ENCODE measurements around the gene COX6A1. TPM values are rescaled to one million over a fixed set of nuclear protein-coding genes. Genes with fewer than 3 reads are reported as not detected.

The COX6A1 gene
- total and polyA plus RNA-seq, 2 of the 13 experiments (the other 11 are each of a cell fraction or from before 2014, with no cell fraction given) = 542 to 673 TPM

DNA sequence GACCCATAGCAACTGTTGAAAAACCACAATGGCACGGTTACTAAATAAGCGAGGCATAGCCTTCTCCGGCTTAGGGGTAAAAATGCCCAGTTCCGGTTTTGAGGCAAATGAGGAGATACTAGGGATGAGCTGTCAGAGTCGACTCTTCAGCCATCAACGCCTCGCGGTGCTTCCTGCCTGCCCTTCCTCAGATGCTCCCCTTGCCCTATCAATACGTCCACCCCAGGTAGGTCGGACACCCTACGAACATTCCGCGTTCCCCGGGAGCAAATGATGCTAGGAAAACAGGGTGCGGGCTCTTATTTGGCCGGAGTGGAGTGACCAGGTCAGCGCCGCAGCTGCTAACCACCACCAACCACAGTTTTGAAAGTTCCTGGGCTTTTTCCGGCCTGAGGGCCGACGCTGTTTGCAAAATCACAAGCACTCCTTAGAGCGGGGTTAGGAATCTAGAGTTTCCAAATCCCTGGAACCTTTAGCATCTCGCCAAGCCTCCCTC is 30.5 kb downstream of the COX6A1 start (continued):
- TF ChIP-seq, protein P1, sequence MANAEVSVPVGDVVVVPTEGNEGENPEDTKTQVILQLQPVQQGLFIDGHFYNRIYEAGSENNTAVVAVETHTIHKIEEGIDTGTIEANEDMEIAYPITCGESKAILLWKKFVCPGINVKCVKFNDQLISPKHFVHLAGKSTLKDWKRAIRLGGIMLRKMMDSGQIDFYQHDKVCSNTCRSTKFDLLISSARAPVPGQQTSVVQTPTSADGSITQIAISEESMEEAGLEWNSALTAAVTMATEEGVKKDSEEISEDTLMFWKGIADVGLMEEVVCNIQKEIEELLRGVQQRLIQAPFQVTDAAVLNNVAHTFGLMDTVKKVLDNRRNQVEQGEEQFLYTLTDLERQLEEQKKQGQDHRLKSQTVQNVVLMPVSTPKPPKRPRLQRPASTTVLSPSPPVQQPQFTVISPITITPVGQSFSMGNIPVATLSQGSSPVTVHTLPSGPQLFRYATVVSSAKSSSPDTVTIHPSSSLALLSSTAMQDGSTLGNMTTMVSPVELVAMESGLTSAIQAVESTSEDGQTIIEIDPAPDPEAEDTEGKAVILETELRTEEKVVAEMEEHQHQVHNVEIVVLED (CRISPR knock-in tag; IDR thresholded peaks at IDR 0.05; ENCODE audit: borderline replicate concordance) = 0 out of 2 replicates have a peak, but pooled peaks have one; percentile 19
- TF ChIP-seq, protein P2, sequence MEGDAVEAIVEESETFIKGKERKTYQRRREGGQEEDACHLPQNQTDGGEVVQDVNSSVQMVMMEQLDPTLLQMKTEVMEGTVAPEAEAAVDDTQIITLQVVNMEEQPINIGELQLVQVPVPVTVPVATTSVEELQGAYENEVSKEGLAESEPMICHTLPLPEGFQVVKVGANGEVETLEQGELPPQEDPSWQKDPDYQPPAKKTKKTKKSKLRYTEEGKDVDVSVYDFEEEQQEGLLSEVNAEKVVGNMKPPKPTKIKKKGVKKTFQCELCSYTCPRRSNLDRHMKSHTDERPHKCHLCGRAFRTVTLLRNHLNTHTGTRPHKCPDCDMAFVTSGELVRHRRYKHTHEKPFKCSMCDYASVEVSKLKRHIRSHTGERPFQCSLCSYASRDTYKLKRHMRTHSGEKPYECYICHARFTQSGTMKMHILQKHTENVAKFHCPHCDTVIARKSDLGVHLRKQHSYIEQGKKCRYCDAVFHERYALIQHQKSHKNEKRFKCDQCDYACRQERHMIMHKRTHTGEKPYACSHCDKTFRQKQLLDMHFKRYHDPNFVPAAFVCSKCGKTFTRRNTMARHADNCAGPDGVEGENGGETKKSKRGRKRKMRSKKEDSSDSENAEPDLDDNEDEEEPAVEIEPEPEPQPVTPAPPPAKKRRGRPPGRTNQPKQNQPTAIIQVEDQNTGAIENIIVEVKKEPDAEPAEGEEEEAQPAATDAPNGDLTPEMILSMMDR (CRISPR knock-in tag; IDR thresholded peaks at IDR 0.05) = no peak
- TF ChIP-seq GLI4 (CRISPR knock-in tag; IDR thresholded peaks at IDR 0.05; ENCODE audit: borderline replicate concordance) = 0 out of 2 replicates have a peak, but pooled peaks have one; percentile 41
- TF ChIP-seq, protein P3, sequence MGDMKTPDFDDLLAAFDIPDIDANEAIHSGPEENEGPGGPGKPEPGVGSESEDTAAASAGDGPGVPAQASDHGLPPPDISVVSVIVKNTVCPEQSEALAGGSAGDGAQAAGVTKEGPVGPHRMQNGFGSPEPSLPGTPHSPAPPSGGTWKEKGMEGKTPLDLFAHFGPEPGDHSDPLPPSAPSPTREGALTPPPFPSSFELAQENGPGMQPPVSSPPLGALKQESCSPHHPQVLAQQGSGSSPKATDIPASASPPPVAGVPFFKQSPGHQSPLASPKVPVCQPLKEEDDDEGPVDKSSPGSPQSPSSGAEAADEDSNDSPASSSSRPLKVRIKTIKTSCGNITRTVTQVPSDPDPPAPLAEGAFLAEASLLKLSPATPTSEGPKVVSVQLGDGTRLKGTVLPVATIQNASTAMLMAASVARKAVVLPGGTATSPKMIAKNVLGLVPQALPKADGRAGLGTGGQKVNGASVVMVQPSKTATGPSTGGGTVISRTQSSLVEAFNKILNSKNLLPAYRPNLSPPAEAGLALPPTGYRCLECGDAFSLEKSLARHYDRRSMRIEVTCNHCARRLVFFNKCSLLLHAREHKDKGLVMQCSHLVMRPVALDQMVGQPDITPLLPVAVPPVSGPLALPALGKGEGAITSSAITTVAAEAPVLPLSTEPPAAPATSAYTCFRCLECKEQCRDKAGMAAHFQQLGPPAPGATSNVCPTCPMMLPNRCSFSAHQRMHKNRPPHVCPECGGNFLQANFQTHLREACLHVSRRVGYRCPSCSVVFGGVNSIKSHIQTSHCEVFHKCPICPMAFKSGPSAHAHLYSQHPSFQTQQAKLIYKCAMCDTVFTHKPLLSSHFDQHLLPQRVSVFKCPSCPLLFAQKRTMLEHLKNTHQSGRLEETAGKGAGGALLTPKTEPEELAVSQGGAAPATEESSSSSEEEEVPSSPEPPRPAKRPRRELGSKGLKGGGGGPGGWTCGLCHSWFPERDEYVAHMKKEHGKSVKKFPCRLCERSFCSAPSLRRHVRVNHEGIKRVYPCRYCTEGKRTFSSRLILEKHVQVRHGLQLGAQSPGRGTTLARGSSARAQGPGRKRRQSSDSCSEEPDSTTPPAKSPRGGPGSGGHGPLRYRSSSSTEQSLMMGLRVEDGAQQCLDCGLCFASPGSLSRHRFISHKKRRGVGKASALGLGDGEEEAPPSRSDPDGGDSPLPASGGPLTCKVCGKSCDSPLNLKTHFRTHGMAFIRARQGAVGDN (CRISPR knock-in tag; IDR thresholded peaks at IDR 0.05) = peak; percentile 50
- TF ChIP-seq, protein P4, sequence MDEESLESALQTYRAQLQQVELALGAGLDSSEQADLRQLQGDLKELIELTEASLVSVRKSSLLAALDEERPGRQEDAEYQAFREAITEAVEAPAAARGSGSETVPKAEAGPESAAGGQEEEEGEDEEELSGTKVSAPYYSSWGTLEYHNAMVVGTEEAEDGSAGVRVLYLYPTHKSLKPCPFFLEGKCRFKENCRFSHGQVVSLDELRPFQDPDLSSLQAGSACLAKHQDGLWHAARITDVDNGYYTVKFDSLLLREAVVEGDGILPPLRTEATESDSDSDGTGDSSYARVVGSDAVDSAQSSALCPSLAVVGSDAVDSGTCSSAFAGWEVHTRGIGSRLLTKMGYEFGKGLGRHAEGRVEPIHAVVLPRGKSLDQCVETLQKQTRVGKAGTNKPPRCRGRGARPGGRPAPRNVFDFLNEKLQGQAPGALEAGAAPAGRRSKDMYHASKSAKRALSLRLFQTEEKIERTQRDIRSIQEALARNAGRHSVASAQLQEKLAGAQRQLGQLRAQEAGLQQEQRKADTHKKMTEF (CRISPR knock-in tag; IDR thresholded peaks at IDR 0.05) = peak; percentile 34; the same call in 1 of the 2 replicates
- TF ChIP-seq ZNF143 (CRISPR knock-in tag; IDR thresholded peaks at IDR 0.05) = 0 out of 2 replicates have a peak, but pooled peaks have one; percentile 12
- no peak for TF ChIP-seq HOXA3 (CRISPR knock-in tag; IDR thresholded peaks at IDR 0.05)
- TF ChIP-seq, protein P5, sequence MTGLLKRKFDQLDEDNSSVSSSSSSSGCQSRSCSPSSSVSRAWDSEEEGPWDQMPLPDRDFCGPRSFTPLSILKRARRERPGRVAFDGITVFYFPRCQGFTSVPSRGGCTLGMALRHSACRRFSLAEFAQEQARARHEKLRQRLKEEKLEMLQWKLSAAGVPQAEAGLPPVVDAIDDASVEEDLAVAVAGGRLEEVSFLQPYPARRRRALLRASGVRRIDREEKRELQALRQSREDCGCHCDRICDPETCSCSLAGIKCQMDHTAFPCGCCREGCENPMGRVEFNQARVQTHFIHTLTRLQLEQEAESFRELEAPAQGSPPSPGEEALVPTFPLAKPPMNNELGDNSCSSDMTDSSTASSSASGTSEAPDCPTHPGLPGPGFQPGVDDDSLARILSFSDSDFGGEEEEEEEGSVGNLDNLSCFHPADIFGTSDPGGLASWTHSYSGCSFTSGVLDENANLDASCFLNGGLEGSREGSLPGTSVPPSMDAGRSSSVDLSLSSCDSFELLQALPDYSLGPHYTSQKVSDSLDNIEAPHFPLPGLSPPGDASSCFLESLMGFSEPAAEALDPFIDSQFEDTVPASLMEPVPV (CRISPR knock-in tag; IDR thresholded peaks at IDR 0.05) = 0 out of 2 replicates have a peak, but pooled peaks have one; percentile 16
- TF ChIP-seq EP300 (IDR thresholded peaks at IDR 0.05; ENCODE audit: low read depth in 2 of 2, low read length in 2 of 2) = no peak
- no peak for TF ChIP-seq EP300 (CRISPR knock-in tag; IDR thresholded peaks at IDR 0.05; ENCODE audit: borderline replicate concordance)
- TF ChIP-seq, protein P6, sequence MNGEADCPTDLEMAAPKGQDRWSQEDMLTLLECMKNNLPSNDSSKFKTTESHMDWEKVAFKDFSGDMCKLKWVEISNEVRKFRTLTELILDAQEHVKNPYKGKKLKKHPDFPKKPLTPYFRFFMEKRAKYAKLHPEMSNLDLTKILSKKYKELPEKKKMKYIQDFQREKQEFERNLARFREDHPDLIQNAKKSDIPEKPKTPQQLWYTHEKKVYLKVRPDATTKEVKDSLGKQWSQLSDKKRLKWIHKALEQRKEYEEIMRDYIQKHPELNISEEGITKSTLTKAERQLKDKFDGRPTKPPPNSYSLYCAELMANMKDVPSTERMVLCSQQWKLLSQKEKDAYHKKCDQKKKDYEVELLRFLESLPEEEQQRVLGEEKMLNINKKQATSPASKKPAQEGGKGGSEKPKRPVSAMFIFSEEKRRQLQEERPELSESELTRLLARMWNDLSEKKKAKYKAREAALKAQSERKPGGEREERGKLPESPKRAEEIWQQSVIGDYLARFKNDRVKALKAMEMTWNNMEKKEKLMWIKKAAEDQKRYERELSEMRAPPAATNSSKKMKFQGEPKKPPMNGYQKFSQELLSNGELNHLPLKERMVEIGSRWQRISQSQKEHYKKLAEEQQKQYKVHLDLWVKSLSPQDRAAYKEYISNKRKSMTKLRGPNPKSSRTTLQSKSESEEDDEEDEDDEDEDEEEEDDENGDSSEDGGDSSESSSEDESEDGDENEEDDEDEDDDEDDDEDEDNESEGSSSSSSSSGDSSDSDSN (CRISPR knock-in tag; IDR thresholded peaks at IDR 0.05) = 0 out of 2 replicates have a peak, but pooled peaks have one; percentile 19
- no peak for TF ChIP-seq NR2F1 (CRISPR knock-in tag; IDR thresholded peaks at IDR 0.05)
- TF ChIP-seq TAF1 (CRISPR knock-in tag; IDR thresholded peaks at IDR 0.05) = 0 out of 2 replicates have a peak, but pooled peaks have one; percentile 13

Measured in HepG2 (cell line).